ENCODE results near the gene ADD3. TPM values are rescaled to one million over a fixed set of nuclear protein-coding genes. Genes with fewer than 3 reads are reported as not detected.

Gene ADD3
- total and polyA plus RNA-seq, 2 donors (not counting 3 experiments of a cell fraction or from before 2014, with no cell fraction given), result 14.9 to 55.2 TPM

DNA sequence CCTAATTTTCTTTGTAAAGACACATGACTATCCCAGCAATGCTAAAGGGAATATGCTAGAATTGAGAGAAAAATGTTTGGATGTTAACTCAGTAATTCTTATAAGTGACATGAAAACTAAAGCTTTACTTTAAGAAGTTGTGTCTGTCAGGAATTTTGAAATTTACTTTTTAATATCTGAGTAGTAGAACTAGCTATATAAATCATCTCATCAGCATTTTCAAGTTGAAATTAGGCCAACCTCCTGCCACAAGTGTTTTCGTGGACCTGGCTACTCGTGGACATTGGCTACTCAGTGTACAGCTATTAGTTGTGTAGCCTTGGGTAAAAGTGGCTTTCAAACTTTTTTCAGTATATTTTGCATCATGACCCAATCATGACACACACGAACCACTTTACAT lies 70.5 kb downstream of the ADD3 start:
- ChIA-PET CTCF (interaction anchor here (1.2 to 4.7 kb wide), 3 partner anchors 10 to 194 kb away, joined by 3 to 46 read pairs (median 5); no protein-coding TSS in a partner anchor), POLR2A (no interaction called here)
- BruUV-seq (replicated peaks), result no TSS peak
- Histone ChIP-seq H3K9me1 (replicated peaks; ENCODE audit: control insufficient read depth, extremely low read depth, insufficient read depth, low read length) (no peaks in the 10 kb centered on the region), H3K9ac (replicated peaks; ENCODE audit: extremely low read depth, insufficient read depth, low read length) (no peak overlapping the region), H3K27ac (ENCODE audit: insufficient read depth, low read depth, low read length) (no peak overlapping the region), H2AFZ (ENCODE audit: low read depth, low read length) (no peak overlapping the region), H3K4me2 (ENCODE audit: insufficient read depth, low read length) (no peak overlapping the region), H3K4me1 (ENCODE audit: control insufficient read depth, extremely low read depth, insufficient read depth, low read length) (peaks cover 63% of the 10 kb centered on the region), H3K79me2 (ENCODE audit: control insufficient read depth, insufficient read depth, low read length) (no peaks in the 10 kb centered on the region), H3K4me3 (replicated peaks in 1 of 3; ENCODE audit: insufficient read depth in 1 of 3, low read depth in 1 of 3, low read length in 3 of 3) (no peak overlapping the region), H3K36me3 (ENCODE audit: control insufficient read depth in 2 of 2, extremely low read depth in 1 of 2, insufficient read depth in 2 of 2, low read length in 2 of 2) (no peaks in the 10 kb centered on the region), H3K27me3 (ENCODE audit: control insufficient read depth in 2 of 2, insufficient read depth in 2 of 2, low read length in 2 of 2) (no peaks in the 10 kb centered on the region), H4K20me1 (replicated peaks; ENCODE audit: control insufficient read depth, extremely low read depth, insufficient read depth, low read length) (no peaks in the 10 kb centered on the region), H3K9me3 (replicated peaks; ENCODE audit: control insufficient read depth, insufficient read depth, low read length) (no peaks in the 10 kb centered on the region)
- DNase-seq (ENCODE audit: low read depth, low spot score) (no peak), FAIRE-seq (no peak)
- intact Hi-C loops (cut with micrococcal nuclease) (loop anchor here (5.0 kb wide), 2 partner anchors 149 to 319 kb away; no protein-coding TSS in a partner anchor), dilution Hi-C loops (cut with MboI; ENCODE audit: extremely low pct_ligation_motif_present, low sequenced_read_pairs) (no loop called here)
- TF ChIP-seq POLR2AphosphoS5 (IDR thresholded peaks at IDR 0.05; ENCODE audit: insufficient read depth, low read depth, low read length) (no peak), FOS (IDR thresholded peaks at IDR 0.05; ENCODE audit: borderline replicate concordance, insufficient read depth, low read length) (no peak), POLR2A (IDR thresholded peaks at IDR 0.05; ENCODE audit: low read depth, low read length) (no peak), MYC (IDR thresholded peaks at IDR 0.05; ENCODE audit: low read depth, low read length) (no peak), GATA2 (IDR thresholded peaks at IDR 0.05; ENCODE audit: insufficient read depth, insufficient read length, low read depth, low read length) (no peak), EZH2 (IDR thresholded peaks at IDR 0.05; ENCODE audit: borderline replicate concordance, low read depth, low read length, severe bottlenecking) (no peak), JUN (IDR thresholded peaks at IDR 0.05; ENCODE audit: borderline replicate concordance, insufficient read depth, insufficient read length, low read depth) (no peak)
- TF ChIP-seq, protein P1, sequence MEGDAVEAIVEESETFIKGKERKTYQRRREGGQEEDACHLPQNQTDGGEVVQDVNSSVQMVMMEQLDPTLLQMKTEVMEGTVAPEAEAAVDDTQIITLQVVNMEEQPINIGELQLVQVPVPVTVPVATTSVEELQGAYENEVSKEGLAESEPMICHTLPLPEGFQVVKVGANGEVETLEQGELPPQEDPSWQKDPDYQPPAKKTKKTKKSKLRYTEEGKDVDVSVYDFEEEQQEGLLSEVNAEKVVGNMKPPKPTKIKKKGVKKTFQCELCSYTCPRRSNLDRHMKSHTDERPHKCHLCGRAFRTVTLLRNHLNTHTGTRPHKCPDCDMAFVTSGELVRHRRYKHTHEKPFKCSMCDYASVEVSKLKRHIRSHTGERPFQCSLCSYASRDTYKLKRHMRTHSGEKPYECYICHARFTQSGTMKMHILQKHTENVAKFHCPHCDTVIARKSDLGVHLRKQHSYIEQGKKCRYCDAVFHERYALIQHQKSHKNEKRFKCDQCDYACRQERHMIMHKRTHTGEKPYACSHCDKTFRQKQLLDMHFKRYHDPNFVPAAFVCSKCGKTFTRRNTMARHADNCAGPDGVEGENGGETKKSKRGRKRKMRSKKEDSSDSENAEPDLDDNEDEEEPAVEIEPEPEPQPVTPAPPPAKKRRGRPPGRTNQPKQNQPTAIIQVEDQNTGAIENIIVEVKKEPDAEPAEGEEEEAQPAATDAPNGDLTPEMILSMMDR (IDR thresholded peaks at IDR 0.05; ENCODE audit: extremely low read depth in 1 of 2, insufficient read depth in 1 of 2, low read depth in 1 of 2, low read length in 2 of 2), result no peak
- TF ChIP-seq, protein P2, sequence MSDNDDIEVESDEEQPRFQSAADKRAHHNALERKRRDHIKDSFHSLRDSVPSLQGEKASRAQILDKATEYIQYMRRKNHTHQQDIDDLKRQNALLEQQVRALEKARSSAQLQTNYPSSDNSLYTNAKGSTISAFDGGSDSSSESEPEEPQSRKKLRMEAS (IDR thresholded peaks at IDR 0.05; ENCODE audit: insufficient read depth, insufficient read length), result no peak
